ENCODE results near the gene FEM1B.
A peak's percentile ranks its signal among the peaks of the same experiment; 100 is the strongest.

FEM1B gene

GRCh38 chr15:68241088-68241935 lies 36.2 kb upstream of the FEM1B start:
- Histone ChIP-seq H3K9me3 (ENCODE audit: control insufficient read depth, insufficient read depth, low read length) (no peaks in the 10 kb centered on the region; the same call in 1 of the 2 replicates), H3K9ac (ENCODE audit: low read depth, low read length) (no peak overlapping the region), H3K36me3 (ENCODE audit: insufficient read depth, low read length) (no peaks in the 10 kb centered on the region)

GRCh38 chr15:68244235-68244634 lies 33.3 kb upstream of the FEM1B start:
- no peaks in the 10 kb centered on the region for H3K4me1 ChIP-seq (ENCODE audit: insufficient read depth, low read length)
- H3K9me3 ChIP-seq (ENCODE audit: control insufficient read depth, insufficient read depth, low read length): no peaks in the 10 kb centered on the region; the same call in 1 of the 2 replicates
- no peak overlapping the region for H3K9ac ChIP-seq (ENCODE audit: low read depth, low read length)
- H3K36me3 ChIP-seq (ENCODE audit: insufficient read depth, low read length): no peaks in the 10 kb centered on the region

More at GRCh38 chr15:68241088-68241935, 36.2 kb upstream of the FEM1B start:
- no peaks in the 10 kb centered on the region for H3K4me1 ChIP-seq (ENCODE audit: insufficient read depth, low read length)

- Histone ChIP-seq H3K4me1 (ENCODE audit: insufficient read depth, low read length) (no peaks in the 10 kb centered on the region), H3K9me3 (ENCODE audit: control insufficient read depth, insufficient read depth, low read length) (no peaks in the 10 kb centered on the region; the same call in 1 of the 2 replicates), H3K9ac (ENCODE audit: low read depth, low read length) (no peak overlapping the region)
Observed at GRCh38 chr15:68249058-68249713, 28.4 kb upstream of the FEM1B start.

GRCh38 chr15:68252925-68253534 lies 24.5 kb upstream of the FEM1B start:
- Histone ChIP-seq H3K36me3 (ENCODE audit: insufficient read depth, low read length) (no peaks in the 10 kb centered on the region), H3K9ac (ENCODE audit: low read depth, low read length) (no peak overlapping the region), H3K9me3 (ENCODE audit: control insufficient read depth, insufficient read depth, low read length) (no peaks in the 10 kb centered on the region), H3K4me1 (ENCODE audit: insufficient read depth, low read length) (no peaks in the 10 kb centered on the region)

More at GRCh38 chr15:68249058-68249713, 28.4 kb upstream of the FEM1B start:
- H3K36me3 ChIP-seq (ENCODE audit: insufficient read depth, low read length): no peaks in the 10 kb centered on the region

GRCh38 chr15:68256675-68257450 lies 20.7 kb upstream of the FEM1B start:
- no peaks in the 10 kb centered on the region for H3K36me3 ChIP-seq (ENCODE audit: insufficient read depth, low read length)
- H3K4me1 ChIP-seq (ENCODE audit: insufficient read depth, low read length): peaks cover 5% of the 10 kb centered on the region
- peak overlapping the region; percentile 95 for H3K9ac ChIP-seq (ENCODE audit: low read depth, low read length)
- no peaks in the 10 kb centered on the region for H3K9me3 ChIP-seq (ENCODE audit: control insufficient read depth, insufficient read depth, low read length)

- H3K9ac ChIP-seq (ENCODE audit: low read depth, low read length): no peak overlapping the region
- no peaks in the 10 kb centered on the region for H3K9me3 ChIP-seq (ENCODE audit: control insufficient read depth, insufficient read depth, low read length)
- peaks cover 15% of the 10 kb centered on the region for H3K4me1 ChIP-seq (ENCODE audit: insufficient read depth, low read length)
- no peaks in the 10 kb centered on the region for H3K36me3 ChIP-seq (ENCODE audit: insufficient read depth, low read length)
Observed at GRCh38 chr15:68258692-68259091, 18.9 kb upstream of the FEM1B start.

- peaks cover 24% of the 10 kb centered on the region for H3K4me1 ChIP-seq (ENCODE audit: insufficient read depth, low read length)
- H3K9me3 ChIP-seq (ENCODE audit: control insufficient read depth, insufficient read depth, low read length): no peaks in the 10 kb centered on the region
- no peaks in the 10 kb centered on the region for H3K36me3 ChIP-seq (ENCODE audit: insufficient read depth, low read length)
- H3K9ac ChIP-seq (ENCODE audit: low read depth, low read length): no peak overlapping the region
Observed at GRCh38 chr15:68259883-68260282, 17.7 kb upstream of the FEM1B start.

- Histone ChIP-seq H3K4me1 (ENCODE audit: insufficient read depth, low read length) (peaks cover 32% of the 10 kb centered on the region), H3K36me3 (ENCODE audit: insufficient read depth, low read length) (no peaks in the 10 kb centered on the region), H3K9me3 (ENCODE audit: control insufficient read depth, insufficient read depth, low read length) (no peaks in the 10 kb centered on the region), H3K9ac (ENCODE audit: low read depth, low read length) (no peak overlapping the region)
Observed at GRCh38 chr15:68261241-68261640, 16.3 kb upstream of the FEM1B start.

- Histone ChIP-seq H3K9me3 (ENCODE audit: control insufficient read depth, insufficient read depth, low read length) (no peaks in the 10 kb centered on the region), H3K36me3 (ENCODE audit: insufficient read depth, low read length) (no peaks in the 10 kb centered on the region), H3K9ac (ENCODE audit: low read depth, low read length) (no peak overlapping the region), H3K4me1 (ENCODE audit: insufficient read depth, low read length) (peaks cover 34% of the 10 kb centered on the region)
Observed at GRCh38 chr15:68261980-68262379, 15.6 kb upstream of the FEM1B start.

- H3K9me3 ChIP-seq (ENCODE audit: control insufficient read depth, insufficient read depth, low read length): no peaks in the 10 kb centered on the region
- H3K36me3 ChIP-seq (ENCODE audit: insufficient read depth, low read length): no peaks in the 10 kb centered on the region
- no peak overlapping the region; the same call in 1 of the 2 replicates for H3K9ac ChIP-seq (ENCODE audit: low read depth, low read length)
- peaks cover 34% of the 10 kb centered on the region for H3K4me1 ChIP-seq (ENCODE audit: insufficient read depth, low read length)
Observed at GRCh38 chr15:68262514-68263356, 14.8 kb upstream of the FEM1B start.

- Histone ChIP-seq H3K4me1 (ENCODE audit: insufficient read depth, low read length) (peaks cover 28% of the 10 kb centered on the region), H3K9me3 (ENCODE audit: control insufficient read depth, insufficient read depth, low read length) (no peaks in the 10 kb centered on the region), H3K9ac (ENCODE audit: low read depth, low read length) (no peak overlapping the region), H3K36me3 (ENCODE audit: insufficient read depth, low read length) (no peaks in the 10 kb centered on the region)
Observed at GRCh38 chr15:68264282-68264681, 13.3 kb upstream of the FEM1B start.

- no peak overlapping the region for H3K9ac ChIP-seq (ENCODE audit: low read depth, low read length)
- H3K4me1 ChIP-seq (ENCODE audit: insufficient read depth, low read length): peaks cover 28% of the 10 kb centered on the region
- H3K9me3 ChIP-seq (ENCODE audit: control insufficient read depth, insufficient read depth, low read length): no peaks in the 10 kb centered on the region
- H3K36me3 ChIP-seq (ENCODE audit: insufficient read depth, low read length): no peaks in the 10 kb centered on the region
Observed at GRCh38 chr15:68265081-68265480, 12.5 kb upstream of the FEM1B start.

- Histone ChIP-seq H3K9ac (ENCODE audit: low read depth, low read length) (no peak overlapping the region), H3K9me3 (ENCODE audit: control insufficient read depth, insufficient read depth, low read length) (no peaks in the 10 kb centered on the region), H3K4me1 (ENCODE audit: insufficient read depth, low read length) (peaks cover 28% of the 10 kb centered on the region), H3K36me3 (ENCODE audit: insufficient read depth, low read length) (no peaks in the 10 kb centered on the region)
Observed at GRCh38 chr15:68265674-68266073, 11.9 kb upstream of the FEM1B start.

Measured in ES-I3 (cell line).